22Rv1 (cell line): ENCODE results near the gene SLIT3.

ENCODE experiments used
- CTCF ChIP-seq: fragments of 450-650 bp; IDR thresholded peaks from 2 replicates; pipeline ENCODE4 v1.5.1; 2017; ENCODE audit warnings: mild to moderate bottlenecking
- ZFX ChIP-seq: fragments of 450-650 bp; IDR thresholded peaks from 2 replicates; pipeline ENCODE4 v1.6.1; 2017; ENCODE audit warnings: antibody characterized with exemption, borderline replicate concordance

DNA sequence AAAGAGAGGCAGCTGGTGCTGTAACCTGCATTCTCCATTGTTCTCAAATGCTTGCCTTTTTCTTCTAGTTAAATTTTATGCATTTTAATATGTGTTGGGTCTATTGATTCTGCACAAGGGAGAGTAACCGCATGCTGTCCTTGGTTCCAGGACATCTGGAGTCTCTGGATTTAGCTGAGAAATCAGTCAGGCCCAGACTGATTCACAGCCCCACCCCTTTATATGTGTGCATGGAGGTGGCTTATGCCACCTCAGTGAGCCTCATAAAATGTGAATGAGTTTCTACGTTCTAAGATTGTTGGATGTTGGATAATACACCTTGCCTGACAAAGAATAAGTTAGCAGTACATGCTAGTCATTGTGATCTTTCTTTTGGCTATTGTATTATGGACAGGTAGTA is 611.7 kb downstream of the SLIT3 start:
- no peak for TF ChIP-seq CTCF
- TF ChIP-seq ZFX = no peak
